Lower leg skin (tissue), 4 donors: Measurements from ENCODE around the gene PTTG1IP. TPM values are rescaled to one million over a fixed set of nuclear protein-coding genes. Genes with fewer than 3 reads are reported as not detected.

Source experiments
- DNase-seq, 2 donors: peaks; one replicate each; pipeline ENCODE4 v3.0.0-alpha.2; 2019; ENCODE audit warnings: low spot score in 2 of 2
- H3K4me3 ChIP-seq: fragments of 200-600 bp; sonication (generic); 2 replicates; pipeline ENCODE4 v1.5.1; 2017; ENCODE audit warnings: mild to moderate bottlenecking, low read depth; ENCODE audit not compliant: poor library complexity, severe bottlenecking
- POLR2A ChIP-seq, 2 donors: fragments of 450-650 bp; IDR thresholded peaks; one replicate each; pipeline ENCODE4 v1.6.1; 2016 to 2017; ENCODE audit warnings: antibody characterized with exemption in 2 of 2, mild to moderate bottlenecking in 1 of 2, moderate library complexity in 1 of 2
- WGBS, 2 donors: methylation state at CpG; one replicate each; pipeline ENCODE4 v1.1.5; 2018; 5-methylcytosine and 5-hydroxymethylcytosine counted together
- intact Hi-C: fragments of 100-400 bp; cut with DNase I; formaldehyde crosslinking; loops from one replicate; pipeline ENCODE4 v1.15.0; 2023; ENCODE audit warnings: low total_unique reads
- total RNA-seq, 4 donors: library from RNA; depleted of rRNA; stranded (reverse); fragments of >200 nt; gene quantifications; one replicate each; pipeline ENCODE4 v1.1.0, GENCODE V29; 2016
- TF ChIP-seq, protein P1 (sequence below), 3 donors: fragments of 450-650 bp; IDR thresholded peaks; one replicate each; pipeline ENCODE4 v1.5.1; 2016; ENCODE audit warnings: antibody characterized with exemption in 3 of 3, mild to moderate bottlenecking in 3 of 3, moderate library complexity in 2 of 3

The PTTG1IP gene
- total RNA-seq, 4 donors from 2014 or later, result 110 to 193 (median 133) TPM

DNA sequence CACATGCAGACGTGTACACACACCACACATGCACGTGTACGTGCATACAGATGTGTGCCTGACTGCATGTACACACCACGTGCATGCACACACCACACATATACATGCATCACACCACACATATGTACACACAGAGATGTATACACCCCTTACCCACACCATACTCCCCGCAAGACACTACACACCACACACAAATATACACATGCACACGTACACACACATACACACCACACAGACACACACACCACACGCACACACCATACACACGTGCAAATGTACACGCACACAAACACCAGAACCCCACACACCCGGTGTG lies 37.5 kb upstream of the PTTG1IP start:
- H3K4me3 ChIP-seq, result no peak overlapping the region
- intact Hi-C loops, result no loop called here

DNA sequence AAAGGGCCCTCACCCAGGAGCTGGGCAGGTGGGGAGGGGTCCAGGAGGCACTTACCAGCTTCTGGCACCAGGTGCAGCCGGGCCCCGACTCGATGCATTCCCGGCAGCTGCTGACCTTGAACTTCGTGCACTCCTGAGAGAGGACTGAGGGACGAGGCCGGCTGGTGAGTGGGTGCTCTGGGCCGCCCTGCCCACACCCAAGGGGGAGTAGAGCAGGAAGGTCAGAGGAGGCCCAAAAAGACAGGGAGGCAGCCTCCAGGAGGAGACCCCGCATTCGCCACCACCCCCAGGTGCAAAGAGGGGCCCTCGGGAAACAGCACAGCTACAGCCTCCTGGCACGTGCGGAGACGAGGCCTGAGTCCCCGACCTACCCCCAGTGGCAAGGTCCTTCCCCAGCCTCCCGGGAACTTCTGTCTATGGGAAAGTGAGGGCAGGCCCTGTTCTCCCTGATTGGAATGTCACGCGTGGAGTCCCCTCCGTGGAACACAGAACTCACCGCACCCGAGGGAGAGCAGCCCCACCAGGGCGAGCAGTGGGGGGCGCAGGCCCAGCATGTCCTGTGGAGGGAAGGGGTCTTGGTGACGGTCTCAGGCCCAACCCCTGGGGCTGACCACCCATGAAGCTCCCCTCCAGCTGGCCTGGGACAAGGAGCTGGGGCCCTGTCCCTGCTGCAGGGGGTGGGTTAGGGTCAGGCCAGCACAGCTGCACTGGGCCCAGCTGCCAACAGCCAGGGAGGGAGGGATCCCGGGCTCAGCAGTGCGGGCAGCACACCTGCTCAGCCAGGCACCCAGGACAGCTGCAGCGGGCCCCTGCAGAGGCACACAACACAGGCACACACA lies 37.0 kb upstream of the PTTG1IP start:
- intact Hi-C loops, result no loop called here
- no peak for DNase-seq
- no peak for TF ChIP-seq POLR2A (IDR thresholded peaks at IDR 0.05)
- TF ChIP-seq, protein P1, sequence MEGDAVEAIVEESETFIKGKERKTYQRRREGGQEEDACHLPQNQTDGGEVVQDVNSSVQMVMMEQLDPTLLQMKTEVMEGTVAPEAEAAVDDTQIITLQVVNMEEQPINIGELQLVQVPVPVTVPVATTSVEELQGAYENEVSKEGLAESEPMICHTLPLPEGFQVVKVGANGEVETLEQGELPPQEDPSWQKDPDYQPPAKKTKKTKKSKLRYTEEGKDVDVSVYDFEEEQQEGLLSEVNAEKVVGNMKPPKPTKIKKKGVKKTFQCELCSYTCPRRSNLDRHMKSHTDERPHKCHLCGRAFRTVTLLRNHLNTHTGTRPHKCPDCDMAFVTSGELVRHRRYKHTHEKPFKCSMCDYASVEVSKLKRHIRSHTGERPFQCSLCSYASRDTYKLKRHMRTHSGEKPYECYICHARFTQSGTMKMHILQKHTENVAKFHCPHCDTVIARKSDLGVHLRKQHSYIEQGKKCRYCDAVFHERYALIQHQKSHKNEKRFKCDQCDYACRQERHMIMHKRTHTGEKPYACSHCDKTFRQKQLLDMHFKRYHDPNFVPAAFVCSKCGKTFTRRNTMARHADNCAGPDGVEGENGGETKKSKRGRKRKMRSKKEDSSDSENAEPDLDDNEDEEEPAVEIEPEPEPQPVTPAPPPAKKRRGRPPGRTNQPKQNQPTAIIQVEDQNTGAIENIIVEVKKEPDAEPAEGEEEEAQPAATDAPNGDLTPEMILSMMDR (IDR thresholded peaks at IDR 0.05), result no peak
- 86 to 89% methylated on average over 18 to 24 of the region's 27 CpGs for WGBS, 2 donors
- no peak overlapping the region for H3K4me3 ChIP-seq

More for the DNA sequence above, 37.5 kb upstream of the PTTG1IP start:
- no peak for DNase-seq
- 49 to 67% methylated on average over 10 of the region's 10 CpGs for WGBS, 2 donors
- TF ChIP-seq, protein P1 (IDR thresholded peaks at IDR 0.05), result no peak
- no peak for TF ChIP-seq POLR2A (IDR thresholded peaks at IDR 0.05)

DNA sequence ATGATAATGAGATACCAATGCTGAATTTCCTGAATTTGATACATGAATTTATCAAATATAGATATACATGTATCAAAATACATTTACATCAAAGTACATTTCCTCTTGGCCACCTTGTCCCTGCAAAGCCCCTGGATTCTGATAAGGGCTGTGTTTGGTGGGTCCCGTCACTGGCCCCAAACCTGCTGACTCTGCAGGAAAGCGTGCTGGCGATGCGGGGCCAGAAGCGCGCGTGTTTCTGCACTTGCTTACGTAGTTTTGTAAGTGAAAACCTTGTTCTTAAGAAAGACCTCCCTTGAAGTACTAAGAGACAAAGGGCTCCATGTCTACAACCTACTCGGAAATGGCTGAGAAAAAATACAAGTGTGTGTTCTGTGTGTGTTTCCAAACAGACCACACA lies 36.2 kb upstream of the PTTG1IP start:
- TF ChIP-seq POLR2A (IDR thresholded peaks at IDR 0.05), result no peak
- TF ChIP-seq, protein P1 (IDR thresholded peaks at IDR 0.05), result no peak
- 89 to 91% methylated on average over 9 of the region's 9 CpGs for WGBS, 2 donors
- intact Hi-C loops, result no loop called here
- no peak overlapping the region for H3K4me3 ChIP-seq
- DNase-seq, result no peak

DNA sequence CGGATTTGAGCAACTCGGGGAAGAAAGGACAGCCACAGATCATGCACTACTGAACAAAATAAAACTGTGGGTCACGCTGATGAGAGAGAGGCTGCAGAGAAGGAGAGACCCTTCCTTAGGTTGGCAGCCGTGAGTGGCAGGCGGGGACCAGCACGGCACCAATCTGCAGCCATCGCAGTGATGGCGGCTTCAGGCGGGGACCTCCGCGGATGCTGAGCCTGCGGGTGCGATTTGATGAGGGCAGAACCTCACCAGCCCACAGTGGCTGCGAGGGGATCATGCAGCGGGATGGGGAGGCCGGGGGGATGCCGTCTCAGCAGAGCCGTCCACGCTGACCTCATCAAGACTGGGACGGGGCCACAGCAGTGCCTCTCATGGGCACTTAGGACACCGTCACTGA lies 35.4 kb upstream of the PTTG1IP start:
- WGBS, 2 donors, result 91 to 96% methylated on average over 21 of the region's 21 CpGs
- intact Hi-C loops, result no loop called here
- DNase-seq, result no peak
- H3K4me3 ChIP-seq, result no peak overlapping the region
- TF ChIP-seq POLR2A (IDR thresholded peaks at IDR 0.05), result no peak

DNA sequence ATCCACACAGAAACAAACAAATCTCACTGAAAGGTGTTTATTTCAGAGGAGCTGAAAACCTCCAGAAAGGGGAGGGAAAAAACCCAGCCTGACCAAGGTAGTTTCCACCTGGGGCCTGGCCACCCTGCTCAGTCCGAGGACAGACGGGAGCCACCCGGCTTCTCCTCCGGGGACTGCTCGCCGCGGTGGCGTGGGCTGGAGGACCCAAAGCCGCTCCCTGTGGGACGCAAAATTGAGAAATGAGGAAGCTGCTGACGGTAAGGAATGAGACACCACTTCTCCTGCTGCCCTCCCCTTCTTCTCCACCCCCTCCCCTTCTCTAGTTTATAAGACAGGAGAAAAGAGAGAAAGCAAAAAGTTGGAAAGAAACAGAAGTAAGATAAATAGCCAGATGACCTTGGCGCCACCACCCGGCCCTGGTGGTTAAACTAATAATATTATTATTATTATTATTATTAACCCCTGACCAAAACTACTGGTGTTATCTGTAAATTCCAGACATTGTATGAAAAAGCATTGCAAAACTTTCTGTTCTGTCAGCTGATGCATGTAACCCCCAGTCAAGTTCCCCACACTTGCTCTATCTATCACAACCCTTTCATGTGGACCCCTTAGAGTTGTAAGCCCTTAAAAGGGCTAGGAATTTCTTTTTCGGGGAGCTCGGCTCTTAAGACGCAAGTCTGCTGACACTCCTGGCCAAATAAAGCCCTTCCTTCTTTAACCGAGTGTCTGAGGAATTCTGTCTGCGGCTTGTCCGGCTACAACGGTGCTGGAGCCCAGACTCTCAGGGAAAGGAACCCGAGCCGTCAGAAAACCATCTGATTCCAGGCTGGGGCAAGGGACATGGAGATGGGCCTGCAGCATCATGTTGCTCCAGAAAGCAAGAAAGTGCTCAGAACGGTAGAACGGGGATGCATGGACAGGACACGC lies 34.7 kb upstream of the PTTG1IP start:
- WGBS, 2 donors, result 73 to 75% methylated on average over 25 of the region's 25 CpGs
- TF ChIP-seq, protein P1 (IDR thresholded peaks at IDR 0.05), result no peak
- no peak for TF ChIP-seq POLR2A (IDR thresholded peaks at IDR 0.05)
- intact Hi-C loops, result no loop called here
- no peak for DNase-seq
- no peak overlapping the region for H3K4me3 ChIP-seq
